ENCODE data around the gene FOXN3.
A peak's percentile ranks its signal among the peaks of the same experiment; 100 is the strongest.

The FOXN3 gene

DNA sequence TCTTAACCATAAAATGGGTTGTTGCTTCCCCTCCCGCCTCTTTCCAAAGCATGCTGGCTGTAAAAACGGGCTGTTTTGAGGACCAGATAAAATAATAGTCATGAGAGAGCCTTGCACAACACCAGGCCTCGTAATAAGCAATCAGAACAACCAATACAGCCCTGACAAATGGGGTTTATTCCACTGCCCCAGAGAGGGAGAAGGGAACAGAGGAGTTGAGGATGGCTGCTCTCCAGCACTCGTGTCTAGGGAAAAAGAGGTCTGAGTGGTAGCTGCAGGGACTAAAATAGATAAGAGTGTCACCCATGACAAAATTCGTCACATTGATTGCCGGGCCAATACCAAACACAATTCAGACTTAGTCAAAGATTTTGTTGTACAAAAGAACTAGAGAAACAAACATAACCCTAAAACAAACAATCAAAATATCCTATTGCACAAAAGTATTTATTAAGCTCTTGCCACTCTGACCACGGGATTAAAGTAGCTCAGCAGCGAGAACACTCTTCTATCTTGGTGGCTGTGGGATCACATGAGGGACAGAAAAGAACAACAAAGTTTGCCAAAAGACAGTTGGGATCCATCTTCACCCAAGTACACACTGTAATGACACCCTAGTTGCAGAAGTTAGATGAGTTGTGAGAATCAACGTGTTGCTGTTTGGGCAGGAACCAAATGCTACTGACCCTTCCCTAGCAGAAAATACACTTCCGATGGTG is 188.0 kb downstream of the FOXN3 start:
- no peak overlapping the region for H3K9ac ChIP-seq (ENCODE audit: low read length in 2 of 2)
- H3K27me3 ChIP-seq (ENCODE audit: control insufficient read depth in 1 of 2, insufficient read depth in 2 of 2, low read length in 2 of 2): no peaks in the 10 kb centered on the region
- H3K27ac ChIP-seq (ENCODE audit: low read length): no peak overlapping the region
- H3K36me3 ChIP-seq (ENCODE audit: control insufficient read depth in 2 of 2, insufficient read depth in 2 of 2, low read length in 2 of 2): no peaks in the 10 kb centered on the region
- H3K4me1 ChIP-seq (ENCODE audit: control insufficient read depth, insufficient read depth, low read length): peaks cover 15% of the 10 kb centered on the region
- no peak overlapping the region for H3K4me3 ChIP-seq (ENCODE audit: low read length in 2 of 2)
- no peaks in the 10 kb centered on the region for H3K9me3 ChIP-seq (ENCODE audit: control insufficient read depth in 2 of 2, low read length in 2 of 2)

DNA sequence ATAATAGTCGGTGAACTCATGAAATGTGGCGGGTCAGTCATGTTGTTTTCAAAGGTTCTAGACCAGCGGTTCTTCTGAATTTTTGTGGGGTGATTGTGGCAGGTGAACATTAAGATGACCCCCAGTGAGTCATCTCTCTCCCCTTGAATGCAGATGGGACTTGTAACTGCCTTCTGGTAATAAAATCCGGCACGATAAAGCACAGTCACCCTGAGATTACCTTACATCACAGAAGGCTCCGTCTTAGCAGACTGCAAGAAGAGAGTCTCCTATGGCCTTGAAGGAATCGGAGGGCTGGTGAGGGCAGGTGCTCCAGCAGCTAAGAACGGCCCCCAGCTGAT is 189.6 kb downstream of the FOXN3 start:
- no peak overlapping the region for H3K27ac ChIP-seq (ENCODE audit: low read length)
- no peaks in the 10 kb centered on the region for H3K36me3 ChIP-seq (ENCODE audit: control insufficient read depth in 2 of 2, insufficient read depth in 2 of 2, low read length in 2 of 2)
- no peaks in the 10 kb centered on the region for H3K27me3 ChIP-seq (ENCODE audit: control insufficient read depth in 1 of 2, insufficient read depth in 2 of 2, low read length in 2 of 2)
- H3K9me3 ChIP-seq (ENCODE audit: control insufficient read depth in 2 of 2, low read length in 2 of 2): no peaks in the 10 kb centered on the region
- H3K4me1 ChIP-seq (ENCODE audit: control insufficient read depth, insufficient read depth, low read length): peaks cover 15% of the 10 kb centered on the region
- no peak overlapping the region for H3K9ac ChIP-seq (ENCODE audit: low read length in 2 of 2)
- no peak overlapping the region for H3K4me3 ChIP-seq (ENCODE audit: low read length in 2 of 2)

DNA sequence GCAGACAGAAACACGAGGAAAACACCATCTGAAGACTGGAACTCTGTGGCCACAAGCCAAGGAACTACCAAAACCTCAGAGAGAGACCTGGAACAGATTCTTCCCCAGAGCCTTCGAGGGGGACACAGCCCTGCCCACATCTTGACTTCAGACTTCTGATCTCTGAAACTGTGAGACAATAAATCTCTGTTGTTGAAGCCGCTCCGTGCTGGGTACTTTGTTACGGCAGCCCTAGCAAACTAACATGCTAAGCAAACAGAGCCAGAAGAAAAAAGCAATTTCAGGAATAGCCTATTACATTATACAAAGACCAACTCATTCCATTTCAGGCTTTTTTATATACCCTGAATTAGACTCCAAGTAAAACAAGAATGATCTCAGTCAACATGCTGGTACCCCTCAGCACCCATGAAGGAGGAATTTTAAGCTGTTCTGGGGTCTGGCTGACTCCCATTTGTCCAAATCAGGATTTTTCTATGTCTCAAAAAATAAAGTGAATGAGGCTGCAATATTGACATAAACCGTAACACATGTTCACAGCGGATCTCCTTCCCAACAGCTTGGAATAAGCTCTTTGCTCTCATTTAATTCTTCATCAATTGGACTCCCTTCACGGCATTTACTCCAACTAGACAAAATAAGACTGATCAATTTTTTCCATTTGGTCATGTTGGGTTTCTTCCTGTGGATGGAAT is 190.1 kb downstream of the FOXN3 start:
- no peaks in the 10 kb centered on the region for H3K9me3 ChIP-seq (ENCODE audit: control insufficient read depth in 2 of 2, low read length in 2 of 2)

DNA sequence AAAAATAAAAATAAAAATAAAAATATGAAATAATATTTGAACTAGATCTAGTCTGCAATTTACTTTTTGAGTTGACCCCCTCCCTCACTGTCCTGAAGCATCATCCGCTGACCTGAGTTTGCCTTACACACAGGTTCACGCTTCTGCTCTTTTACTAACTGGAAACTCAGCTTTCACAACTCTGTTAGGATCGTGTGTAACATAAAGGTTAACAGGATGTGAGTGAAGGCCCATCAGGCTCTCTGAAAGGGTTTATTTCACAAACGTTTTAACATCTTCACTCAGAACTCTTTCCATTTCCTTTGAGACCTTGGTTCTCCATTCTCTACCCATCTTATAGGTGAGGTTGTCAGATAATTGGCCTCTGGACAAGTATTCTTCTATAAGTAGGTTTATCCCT is 191.4 kb downstream of the FOXN3 start:
- H3K9ac ChIP-seq (ENCODE audit: low read length in 2 of 2): no peak overlapping the region
- no peaks in the 10 kb centered on the region for H3K27me3 ChIP-seq (ENCODE audit: control insufficient read depth in 1 of 2, insufficient read depth in 2 of 2, low read length in 2 of 2)
- H3K36me3 ChIP-seq (ENCODE audit: control insufficient read depth in 2 of 2, insufficient read depth in 2 of 2, low read length in 2 of 2): no peaks in the 10 kb centered on the region
- H3K9me3 ChIP-seq (ENCODE audit: control insufficient read depth in 2 of 2, low read length in 2 of 2): no peaks in the 10 kb centered on the region
- H3K27ac ChIP-seq (ENCODE audit: low read length): no peak overlapping the region
- H3K4me3 ChIP-seq (ENCODE audit: low read length in 2 of 2): no peak overlapping the region
- H3K4me1 ChIP-seq (ENCODE audit: control insufficient read depth, insufficient read depth, low read length): peaks cover 21% of the 10 kb centered on the region

More for the DNA sequence above, 190.1 kb downstream of the FOXN3 start:
- H3K27me3 ChIP-seq (ENCODE audit: control insufficient read depth in 1 of 2, insufficient read depth in 2 of 2, low read length in 2 of 2): no peaks in the 10 kb centered on the region
- H3K27ac ChIP-seq (ENCODE audit: low read length): no peak overlapping the region
- peaks cover 15% of the 10 kb centered on the region for H3K4me1 ChIP-seq (ENCODE audit: control insufficient read depth, insufficient read depth, low read length)
- no peaks in the 10 kb centered on the region for H3K36me3 ChIP-seq (ENCODE audit: control insufficient read depth in 2 of 2, insufficient read depth in 2 of 2, low read length in 2 of 2)
- peak overlapping the region in 1 of 2 donors; percentile 8 for H3K4me3 ChIP-seq (ENCODE audit: low read length in 2 of 2)
- H3K9ac ChIP-seq (ENCODE audit: low read length in 2 of 2): no peak overlapping the region

DNA sequence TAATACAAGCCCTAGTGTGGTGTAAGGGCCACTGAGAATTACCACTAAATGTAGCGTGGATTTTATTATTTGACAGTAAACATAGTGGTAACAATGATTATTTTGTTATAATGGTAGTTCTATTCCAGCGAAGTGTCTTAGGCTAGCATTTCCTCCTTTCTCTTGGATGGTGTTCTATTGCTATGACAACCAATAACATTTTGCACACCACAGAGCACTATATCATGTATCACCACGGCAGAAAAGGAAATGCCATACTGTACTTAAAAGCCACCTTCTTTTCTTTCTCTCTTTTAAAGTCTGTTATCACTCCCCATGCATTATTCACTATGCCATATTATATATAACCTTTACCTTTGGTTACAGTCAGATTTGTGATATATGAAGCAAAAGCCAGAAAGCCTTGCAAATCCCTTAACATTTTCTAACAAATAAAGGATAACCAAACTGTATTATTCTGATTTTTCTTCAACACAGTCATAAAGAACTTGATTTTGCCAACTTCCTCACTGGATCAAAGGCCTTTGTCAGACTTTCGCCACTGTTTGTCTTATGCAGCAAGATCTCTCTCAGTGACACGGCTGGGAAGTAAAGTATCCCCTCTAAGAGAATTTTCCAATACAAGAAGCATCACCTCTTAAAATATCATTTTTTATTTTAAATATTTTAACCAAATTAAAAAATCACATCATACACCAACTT is 195.8 kb downstream of the FOXN3 start:
- no peak overlapping the region for H3K27ac ChIP-seq (ENCODE audit: low read length)
- peak overlapping the region in 1 of 2 donors; percentile 9 for H3K4me3 ChIP-seq (ENCODE audit: low read length in 2 of 2)
- H3K9ac ChIP-seq (ENCODE audit: low read length in 2 of 2): no peak overlapping the region
- H3K9me3 ChIP-seq (ENCODE audit: control insufficient read depth in 2 of 2, low read length in 2 of 2): no peaks in the 10 kb centered on the region
- H3K27me3 ChIP-seq (ENCODE audit: control insufficient read depth in 1 of 2, insufficient read depth in 2 of 2, low read length in 2 of 2): no peaks in the 10 kb centered on the region
- H3K36me3 ChIP-seq (ENCODE audit: control insufficient read depth in 2 of 2, insufficient read depth in 2 of 2, low read length in 2 of 2): no peaks in the 10 kb centered on the region
- peaks cover 11% of the 10 kb centered on the region for H3K4me1 ChIP-seq (ENCODE audit: control insufficient read depth, insufficient read depth, low read length)

DNA sequence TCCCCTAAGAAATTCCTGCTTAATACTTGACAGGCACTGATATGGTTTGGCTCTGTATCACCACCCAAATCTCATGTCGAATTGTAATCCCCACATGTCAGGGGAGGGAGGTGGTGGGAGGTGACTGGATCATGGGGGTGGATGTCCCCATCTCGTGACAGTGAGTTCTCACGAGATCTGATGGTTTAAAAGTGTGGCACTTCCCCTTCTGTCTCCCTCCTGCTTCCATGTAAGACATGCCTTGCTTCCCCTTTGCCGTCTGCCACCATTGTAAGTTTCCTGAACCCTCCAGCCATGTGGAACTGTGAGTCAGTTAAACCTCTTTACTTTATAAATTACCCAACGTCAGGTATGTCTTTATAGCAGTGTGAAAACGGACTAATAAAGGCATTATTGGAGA is 198.0 kb downstream of the FOXN3 start:
- Histone ChIP-seq H3K4me1 (ENCODE audit: control insufficient read depth, insufficient read depth, low read length) (peaks cover 19% of the 10 kb centered on the region), H3K36me3 (ENCODE audit: control insufficient read depth in 2 of 2, insufficient read depth in 2 of 2, low read length in 2 of 2) (no peaks in the 10 kb centered on the region)

DNA sequence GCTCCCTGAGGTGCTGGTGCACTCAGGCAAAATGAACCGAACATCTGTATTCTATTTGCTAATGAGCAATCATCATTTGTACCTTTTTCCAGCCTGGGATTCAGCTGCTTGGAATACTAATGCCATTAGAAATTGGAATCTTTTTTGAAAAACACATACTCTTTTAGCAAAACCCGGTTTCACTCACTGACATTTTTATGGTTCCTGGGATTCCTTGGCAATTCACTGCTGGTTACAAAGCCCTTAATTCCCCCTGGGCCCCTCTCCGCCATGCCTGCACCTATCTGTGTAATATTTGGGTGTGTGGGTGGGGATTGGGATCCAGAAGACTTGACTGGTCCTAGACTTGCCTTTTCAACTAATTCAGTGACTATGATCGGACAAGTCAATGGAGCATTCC is 199.1 kb downstream of the FOXN3 start:
- Histone ChIP-seq H3K4me3 (ENCODE audit: low read length in 2 of 2) (no peak overlapping the region), H3K9me3 (ENCODE audit: control insufficient read depth in 2 of 2, low read length in 2 of 2) (no peaks in the 10 kb centered on the region), H3K9ac (ENCODE audit: low read length in 2 of 2) (no peak overlapping the region), H3K27ac (ENCODE audit: low read length) (no peak overlapping the region), H3K36me3 (ENCODE audit: control insufficient read depth in 2 of 2, insufficient read depth in 2 of 2, low read length in 2 of 2) (no peaks in the 10 kb centered on the region), H3K4me1 (ENCODE audit: control insufficient read depth, insufficient read depth, low read length) (peaks cover 19% of the 10 kb centered on the region), H3K27me3 (ENCODE audit: control insufficient read depth in 1 of 2, insufficient read depth in 2 of 2, low read length in 2 of 2) (no peaks in the 10 kb centered on the region)

More for the DNA sequence above, 198.0 kb downstream of the FOXN3 start:
- H3K27me3 ChIP-seq (ENCODE audit: control insufficient read depth in 1 of 2, insufficient read depth in 2 of 2, low read length in 2 of 2): no peaks in the 10 kb centered on the region
- no peak overlapping the region for H3K4me3 ChIP-seq (ENCODE audit: low read length in 2 of 2)
- H3K27ac ChIP-seq (ENCODE audit: low read length): no peak overlapping the region
- no peaks in the 10 kb centered on the region for H3K9me3 ChIP-seq (ENCODE audit: control insufficient read depth in 2 of 2, low read length in 2 of 2)
- no peak overlapping the region for H3K9ac ChIP-seq (ENCODE audit: low read length in 2 of 2)

DNA sequence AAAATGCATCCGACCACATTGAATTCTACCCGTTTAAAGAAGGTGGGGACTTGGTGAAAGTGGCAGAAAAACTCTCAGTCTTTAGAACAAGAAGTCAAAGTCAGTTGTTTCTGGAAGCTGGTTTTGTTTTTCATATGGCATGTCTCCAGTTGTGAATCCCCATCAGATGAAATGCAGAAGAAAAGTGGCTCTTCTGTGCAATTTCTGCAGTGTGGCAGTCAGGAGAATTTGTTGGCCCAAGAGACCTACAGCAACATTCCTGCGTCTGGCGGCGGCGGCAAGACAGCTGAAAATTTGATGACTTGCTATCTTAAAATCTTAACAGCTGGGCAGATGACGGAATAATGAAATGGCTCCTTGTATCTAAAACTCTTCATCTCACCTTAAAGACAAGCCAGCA is 201.5 kb downstream of the FOXN3 start:
- Histone ChIP-seq H3K4me1 (ENCODE audit: control insufficient read depth, insufficient read depth, low read length) (peaks cover 13% of the 10 kb centered on the region), H3K27ac (ENCODE audit: low read length) (no peak overlapping the region), H3K9ac (ENCODE audit: low read length in 2 of 2) (no peak overlapping the region), H3K4me3 (ENCODE audit: low read length in 2 of 2) (no peak overlapping the region), H3K36me3 (ENCODE audit: control insufficient read depth in 2 of 2, insufficient read depth in 2 of 2, low read length in 2 of 2) (no peaks in the 10 kb centered on the region), H3K9me3 (ENCODE audit: control insufficient read depth in 2 of 2, low read length in 2 of 2) (no peaks in the 10 kb centered on the region), H3K27me3 (ENCODE audit: control insufficient read depth in 1 of 2, insufficient read depth in 2 of 2, low read length in 2 of 2) (no peaks in the 10 kb centered on the region)

DNA sequence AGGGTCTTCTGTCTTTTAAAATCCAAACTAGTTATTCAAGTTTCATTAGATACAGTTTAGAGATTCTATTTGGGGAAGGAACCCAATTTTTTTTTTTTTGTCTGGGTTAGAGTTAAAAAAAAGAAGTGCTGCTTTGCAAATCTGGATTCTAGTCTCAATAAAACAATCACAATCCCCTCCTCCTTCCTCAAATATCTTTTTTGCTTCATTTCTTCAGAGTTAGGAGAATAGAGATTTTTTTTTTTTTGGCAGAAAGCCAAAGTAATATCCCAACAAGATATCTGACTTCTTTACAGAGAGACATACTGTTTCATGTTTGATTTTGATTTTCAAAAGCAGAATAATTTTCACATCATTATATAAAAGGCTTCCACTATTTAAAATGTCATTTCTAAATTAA is 201.9 kb downstream of the FOXN3 start:
- Histone ChIP-seq H3K4me1 (ENCODE audit: control insufficient read depth, insufficient read depth, low read length) (peaks cover 11% of the 10 kb centered on the region), H3K9me3 (ENCODE audit: control insufficient read depth in 2 of 2, low read length in 2 of 2) (no peaks in the 10 kb centered on the region), H3K27ac (ENCODE audit: low read length) (no peak overlapping the region), H3K36me3 (ENCODE audit: control insufficient read depth in 2 of 2, insufficient read depth in 2 of 2, low read length in 2 of 2) (no peaks in the 10 kb centered on the region), H3K4me3 (ENCODE audit: low read length in 2 of 2) (no peak overlapping the region), H3K9ac (ENCODE audit: low read length in 2 of 2) (no peak overlapping the region), H3K27me3 (ENCODE audit: control insufficient read depth in 1 of 2, insufficient read depth in 2 of 2, low read length in 2 of 2) (no peaks in the 10 kb centered on the region)

DNA sequence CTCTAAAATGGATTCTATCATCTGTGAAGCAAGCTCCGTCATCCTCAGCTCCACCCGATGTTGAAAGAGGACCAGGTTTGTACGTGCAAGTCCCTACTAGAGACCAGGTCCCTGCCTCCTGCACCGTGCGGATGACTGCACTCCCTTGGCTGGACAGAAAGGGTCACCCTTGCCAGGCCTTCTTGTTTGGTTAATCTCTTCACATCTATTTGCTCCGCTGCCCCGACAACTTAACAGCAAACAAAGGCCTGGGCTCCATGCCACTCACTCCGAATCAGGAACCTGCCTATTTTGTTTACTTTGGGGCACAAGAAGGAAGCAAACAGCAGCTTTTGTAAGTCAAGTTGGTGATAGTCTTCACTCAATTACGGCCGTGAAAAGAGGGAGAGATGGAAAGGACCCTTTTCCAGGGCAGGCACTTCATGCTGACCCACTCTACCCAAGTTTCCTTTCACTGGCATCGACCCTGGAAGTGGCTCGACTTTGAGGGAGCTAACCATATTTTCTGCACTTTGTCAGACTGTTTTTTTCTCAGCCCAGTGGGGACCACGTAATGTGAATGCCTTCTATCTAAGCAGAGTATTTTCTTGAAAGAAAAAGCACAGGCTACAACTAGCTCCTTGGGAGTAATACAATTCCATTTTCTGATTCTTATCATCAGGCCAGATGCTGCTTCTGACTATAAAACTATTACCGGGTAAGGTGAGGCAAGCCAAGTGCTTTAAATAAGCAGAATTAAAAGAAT is 202.6 kb downstream of the FOXN3 start:
- H3K4me3 ChIP-seq (ENCODE audit: low read length in 2 of 2): peak overlapping the region in 1 of 2 donors; percentile 55
- no peaks in the 10 kb centered on the region for H3K9me3 ChIP-seq (ENCODE audit: control insufficient read depth in 2 of 2, low read length in 2 of 2)
- no peaks in the 10 kb centered on the region for H3K36me3 ChIP-seq (ENCODE audit: control insufficient read depth in 2 of 2, insufficient read depth in 2 of 2, low read length in 2 of 2)
- H3K4me1 ChIP-seq (ENCODE audit: control insufficient read depth, insufficient read depth, low read length): peaks cover 11% of the 10 kb centered on the region
- no peaks in the 10 kb centered on the region for H3K27me3 ChIP-seq (ENCODE audit: control insufficient read depth in 1 of 2, insufficient read depth in 2 of 2, low read length in 2 of 2)
- peak overlapping the region; percentile 24 for H3K27ac ChIP-seq (ENCODE audit: low read length)
- peak overlapping the region in 1 of 2 donors; percentile 29 for H3K9ac ChIP-seq (ENCODE audit: low read length in 2 of 2)
